HEK293 (cell line): ENCODE data around the gene FAM169A.

Experiments
- BCL11B ChIP-seq: fragments of 450-650 bp; formaldehyde crosslinking; IDR thresholded peaks from 2 replicates; pipeline ENCODE4 v1.5.1; 2016; ENCODE audit warnings: low read depth, missing biosample characterization, missing genetic modification characterization
- HOXC10 ChIP-seq: sonication (generic); formaldehyde crosslinking; IDR thresholded peaks from 2 replicates; pipeline ENCODE4 v1.8.1; 2023; ENCODE audit warnings: mild to moderate bottlenecking, missing genetic modification reagents
- KLF1 ChIP-seq: fragments of 450-650 bp; formaldehyde crosslinking; IDR thresholded peaks from 2 replicates; pipeline ENCODE4 v1.5.1; 2016; ENCODE audit warnings: missing biosample characterization, missing genetic modification characterization
- REST ChIP-seq: fragments of 450-650 bp; formaldehyde crosslinking; IDR thresholded peaks from 2 replicates; pipeline ENCODE4 v1.5.1; 2016; ENCODE audit warnings: missing biosample characterization, missing genetic modification characterization
- SP2 ChIP-seq: fragments of 450-650 bp; formaldehyde crosslinking; IDR thresholded peaks from 2 replicates; pipeline ENCODE4 v1.5.1; 2016; ENCODE audit warnings: missing biosample characterization, missing genetic modification characterization
- ZBTB1 ChIP-seq: fragments of 450-650 bp; formaldehyde crosslinking; IDR thresholded peaks from 2 replicates; pipeline ENCODE4 v1.5.1; 2016; ENCODE audit warnings: missing biosample characterization, missing genetic modification characterization
- ZNF121 ChIP-seq: fragments of 450-650 bp; formaldehyde crosslinking; IDR thresholded peaks from 2 replicates; pipeline ENCODE4 v1.5.1; 2016; ENCODE audit warnings: missing biosample characterization, missing genetic modification characterization
- ZNF354C ChIP-seq: fragments of 450-650 bp; formaldehyde crosslinking; IDR thresholded peaks from 2 replicates; pipeline ENCODE4 v1.5.1; 2016; ENCODE audit warnings: missing biosample characterization, missing genetic modification characterization, low read depth, borderline replicate concordance
- ZNF501 ChIP-seq: fragments of 450-650 bp; formaldehyde crosslinking; IDR thresholded peaks from 2 replicates; pipeline ENCODE4 v1.5.1; 2016; ENCODE audit warnings: missing biosample characterization, missing genetic modification characterization
- TF ChIP-seq, protein P1 (sequence below): fragments of 450-650 bp; formaldehyde crosslinking; IDR thresholded peaks from 2 replicates; pipeline ENCODE4 v1.5.1; 2016; ENCODE audit warnings: missing biosample characterization, missing genetic modification characterization
- TF ChIP-seq, protein P2 (sequence below): fragments of 450-650 bp; formaldehyde crosslinking; IDR thresholded peaks from 2 replicates; pipeline ENCODE4 v1.5.1; 2016; ENCODE audit warnings: missing biosample characterization, missing genetic modification characterization
- TF ChIP-seq, protein P3 (sequence below): fragments of 450-650 bp; formaldehyde crosslinking; IDR thresholded peaks from 2 replicates; pipeline ENCODE4 v1.5.1; 2016; ENCODE audit warnings: missing biosample characterization, missing genetic modification characterization
- TF ChIP-seq, protein P4 (sequence below): fragments of 450-650 bp; formaldehyde crosslinking; IDR thresholded peaks from 2 replicates; pipeline ENCODE4 v1.5.1; 2016; ENCODE audit warnings: missing biosample characterization, missing genetic modification characterization

DNA sequence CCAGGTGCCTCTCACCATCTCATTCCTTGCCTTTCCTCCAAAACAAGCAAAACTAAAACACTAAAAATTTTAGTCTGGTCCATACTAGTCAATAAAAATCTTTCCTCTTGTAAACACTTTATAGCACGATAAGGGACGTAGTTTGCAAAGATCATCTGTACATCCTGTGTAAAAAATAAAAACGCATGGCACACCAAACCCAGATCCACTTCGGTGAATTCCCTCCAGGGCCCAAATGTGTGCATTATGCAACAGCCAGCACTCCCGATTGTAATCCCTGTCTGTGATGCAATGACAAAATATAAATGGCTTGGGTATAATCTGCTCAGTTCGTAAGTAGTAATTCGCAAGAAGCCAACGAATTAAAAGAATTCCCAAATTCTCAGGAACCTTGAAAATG is 1.4 kb downstream of the FAM169A start:
- TF ChIP-seq, protein P1, sequence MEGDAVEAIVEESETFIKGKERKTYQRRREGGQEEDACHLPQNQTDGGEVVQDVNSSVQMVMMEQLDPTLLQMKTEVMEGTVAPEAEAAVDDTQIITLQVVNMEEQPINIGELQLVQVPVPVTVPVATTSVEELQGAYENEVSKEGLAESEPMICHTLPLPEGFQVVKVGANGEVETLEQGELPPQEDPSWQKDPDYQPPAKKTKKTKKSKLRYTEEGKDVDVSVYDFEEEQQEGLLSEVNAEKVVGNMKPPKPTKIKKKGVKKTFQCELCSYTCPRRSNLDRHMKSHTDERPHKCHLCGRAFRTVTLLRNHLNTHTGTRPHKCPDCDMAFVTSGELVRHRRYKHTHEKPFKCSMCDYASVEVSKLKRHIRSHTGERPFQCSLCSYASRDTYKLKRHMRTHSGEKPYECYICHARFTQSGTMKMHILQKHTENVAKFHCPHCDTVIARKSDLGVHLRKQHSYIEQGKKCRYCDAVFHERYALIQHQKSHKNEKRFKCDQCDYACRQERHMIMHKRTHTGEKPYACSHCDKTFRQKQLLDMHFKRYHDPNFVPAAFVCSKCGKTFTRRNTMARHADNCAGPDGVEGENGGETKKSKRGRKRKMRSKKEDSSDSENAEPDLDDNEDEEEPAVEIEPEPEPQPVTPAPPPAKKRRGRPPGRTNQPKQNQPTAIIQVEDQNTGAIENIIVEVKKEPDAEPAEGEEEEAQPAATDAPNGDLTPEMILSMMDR (tag by site-specific recombination) = no peak
- TF ChIP-seq REST (tag by site-specific recombination) (no peak), HOXC10 (CRISPR knock-in tag) (no peak), ZNF354C (tag by site-specific recombination) (no peak), SP2 (tag by site-specific recombination) (no peak), ZBTB1 (tag by site-specific recombination) (no peak), ZNF501 (tag by site-specific recombination) (no peak), ZNF121 (tag by site-specific recombination) (no peak), BCL11B (tag by site-specific recombination) (no peak), KLF1 (tag by site-specific recombination) (no peak)
- TF ChIP-seq, protein P2, sequence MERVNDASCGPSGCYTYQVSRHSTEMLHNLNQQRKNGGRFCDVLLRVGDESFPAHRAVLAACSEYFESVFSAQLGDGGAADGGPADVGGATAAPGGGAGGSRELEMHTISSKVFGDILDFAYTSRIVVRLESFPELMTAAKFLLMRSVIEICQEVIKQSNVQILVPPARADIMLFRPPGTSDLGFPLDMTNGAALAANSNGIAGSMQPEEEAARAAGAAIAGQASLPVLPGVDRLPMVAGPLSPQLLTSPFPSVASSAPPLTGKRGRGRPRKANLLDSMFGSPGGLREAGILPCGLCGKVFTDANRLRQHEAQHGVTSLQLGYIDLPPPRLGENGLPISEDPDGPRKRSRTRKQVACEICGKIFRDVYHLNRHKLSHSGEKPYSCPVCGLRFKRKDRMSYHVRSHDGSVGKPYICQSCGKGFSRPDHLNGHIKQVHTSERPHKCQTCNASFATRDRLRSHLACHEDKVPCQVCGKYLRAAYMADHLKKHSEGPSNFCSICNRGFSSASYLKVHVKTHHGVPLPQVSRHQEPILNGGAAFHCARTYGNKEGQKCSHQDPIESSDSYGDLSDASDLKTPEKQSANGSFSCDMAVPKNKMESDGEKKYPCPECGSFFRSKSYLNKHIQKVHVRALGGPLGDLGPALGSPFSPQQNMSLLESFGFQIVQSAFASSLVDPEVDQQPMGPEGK (tag by site-specific recombination) = no peak
- TF ChIP-seq, protein P3, sequence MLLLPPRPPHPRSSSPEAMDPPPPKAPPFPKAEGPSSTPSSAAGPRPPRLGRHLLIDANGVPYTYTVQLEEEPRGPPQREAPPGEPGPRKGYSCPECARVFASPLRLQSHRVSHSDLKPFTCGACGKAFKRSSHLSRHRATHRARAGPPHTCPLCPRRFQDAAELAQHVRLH = no peak
- TF ChIP-seq, protein P4, sequence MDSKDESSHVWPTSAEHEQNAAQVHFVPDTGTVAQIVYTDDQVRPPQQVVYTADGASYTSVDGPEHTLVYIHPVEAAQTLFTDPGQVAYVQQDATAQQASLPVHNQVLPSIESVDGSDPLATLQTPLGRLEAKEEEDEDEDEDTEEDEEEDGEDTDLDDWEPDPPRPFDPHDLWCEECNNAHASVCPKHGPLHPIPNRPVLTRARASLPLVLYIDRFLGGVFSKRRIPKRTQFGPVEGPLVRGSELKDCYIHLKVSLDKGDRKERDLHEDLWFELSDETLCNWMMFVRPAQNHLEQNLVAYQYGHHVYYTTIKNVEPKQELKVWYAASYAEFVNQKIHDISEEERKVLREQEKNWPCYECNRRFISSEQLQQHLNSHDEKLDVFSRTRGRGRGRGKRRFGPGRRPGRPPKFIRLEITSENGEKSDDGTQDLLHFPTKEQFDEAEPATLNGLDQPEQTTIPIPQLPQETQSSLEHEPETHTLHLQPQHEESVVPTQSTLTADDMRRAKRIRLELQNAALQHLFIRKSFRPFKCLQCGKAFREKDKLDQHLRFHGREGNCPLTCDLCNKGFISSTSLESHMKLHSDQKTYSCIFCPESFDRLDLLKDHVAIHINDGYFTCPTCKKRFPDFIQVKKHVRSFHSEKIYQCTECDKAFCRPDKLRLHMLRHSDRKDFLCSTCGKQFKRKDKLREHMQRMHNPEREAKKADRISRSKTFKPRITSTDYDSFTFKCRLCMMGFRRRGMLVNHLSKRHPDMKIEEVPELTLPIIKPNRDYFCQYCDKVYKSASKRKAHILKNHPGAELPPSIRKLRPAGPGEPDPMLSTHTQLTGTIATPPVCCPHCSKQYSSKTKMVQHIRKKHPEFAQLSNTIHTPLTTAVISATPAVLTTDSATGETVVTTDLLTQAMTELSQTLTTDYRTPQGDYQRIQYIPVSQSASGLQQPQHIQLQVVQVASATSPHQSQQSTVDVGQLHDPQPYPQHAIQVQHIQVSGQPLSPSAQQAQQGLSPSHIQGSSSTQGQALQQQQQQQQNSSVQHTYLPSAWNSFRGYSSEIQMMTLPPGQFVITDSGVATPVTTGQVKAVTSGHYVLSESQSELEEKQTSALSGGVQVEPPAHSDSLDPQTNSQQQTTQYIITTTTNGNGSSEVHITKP (tag by site-specific recombination) = no peak; the same call in 1 of the 2 replicates
